ENCODE data around the gene AMY2B.
"Not testable (repeated sequence)": the region's sequence is repeated elsewhere in the genome, so short reads cannot be mapped to it uniquely, and the experiment has no call there.

The AMY2B gene

DNA sequence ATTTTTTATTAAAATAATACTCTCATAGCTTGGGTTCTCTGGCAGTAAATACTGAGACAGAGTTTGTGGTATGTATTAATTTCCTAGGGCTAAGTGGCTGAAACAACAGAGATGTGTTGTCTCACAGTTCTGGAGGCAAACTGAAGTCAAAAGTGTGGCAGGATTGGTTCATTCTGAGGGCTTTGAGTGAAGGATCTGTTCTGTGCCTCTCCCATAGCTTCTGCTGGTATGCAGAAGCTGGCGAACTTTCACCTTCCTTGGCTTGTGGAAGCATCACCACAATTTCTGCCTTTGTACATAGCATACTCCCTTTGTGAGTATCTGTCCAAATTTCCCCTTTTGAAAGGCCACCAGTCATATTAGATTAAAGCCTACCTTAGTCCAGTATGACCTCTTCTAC lies 24.9 kb upstream of the AMY2B start:
- no peak overlapping the region for H3K27ac ChIP-seq
- TF ChIP-seq, protein P1, sequence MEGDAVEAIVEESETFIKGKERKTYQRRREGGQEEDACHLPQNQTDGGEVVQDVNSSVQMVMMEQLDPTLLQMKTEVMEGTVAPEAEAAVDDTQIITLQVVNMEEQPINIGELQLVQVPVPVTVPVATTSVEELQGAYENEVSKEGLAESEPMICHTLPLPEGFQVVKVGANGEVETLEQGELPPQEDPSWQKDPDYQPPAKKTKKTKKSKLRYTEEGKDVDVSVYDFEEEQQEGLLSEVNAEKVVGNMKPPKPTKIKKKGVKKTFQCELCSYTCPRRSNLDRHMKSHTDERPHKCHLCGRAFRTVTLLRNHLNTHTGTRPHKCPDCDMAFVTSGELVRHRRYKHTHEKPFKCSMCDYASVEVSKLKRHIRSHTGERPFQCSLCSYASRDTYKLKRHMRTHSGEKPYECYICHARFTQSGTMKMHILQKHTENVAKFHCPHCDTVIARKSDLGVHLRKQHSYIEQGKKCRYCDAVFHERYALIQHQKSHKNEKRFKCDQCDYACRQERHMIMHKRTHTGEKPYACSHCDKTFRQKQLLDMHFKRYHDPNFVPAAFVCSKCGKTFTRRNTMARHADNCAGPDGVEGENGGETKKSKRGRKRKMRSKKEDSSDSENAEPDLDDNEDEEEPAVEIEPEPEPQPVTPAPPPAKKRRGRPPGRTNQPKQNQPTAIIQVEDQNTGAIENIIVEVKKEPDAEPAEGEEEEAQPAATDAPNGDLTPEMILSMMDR (conservative IDR thresholded peaks at IDR 0.05): no peak

DNA sequence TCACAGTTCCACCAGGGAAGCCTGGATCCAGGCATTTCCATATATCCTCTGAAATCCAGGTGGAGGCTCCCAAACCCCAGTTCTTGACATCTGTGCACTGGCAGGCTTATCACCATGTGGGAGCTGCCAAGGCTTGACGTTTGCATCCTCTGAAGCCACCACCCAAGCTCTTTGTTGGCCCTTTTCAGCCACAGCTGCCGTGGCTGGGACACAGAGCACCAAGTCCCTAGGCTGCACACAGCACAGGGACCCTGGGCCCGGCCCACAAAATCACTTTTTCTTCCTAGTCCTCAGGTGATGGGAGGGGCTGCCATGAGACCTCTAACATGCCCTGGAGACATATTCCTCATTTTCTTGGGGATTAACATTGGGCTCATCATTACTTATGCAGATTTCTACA lies 23.5 kb upstream of the AMY2B start:
- H3K27ac ChIP-seq: no peak overlapping the region
- TF ChIP-seq, protein P1 (conservative IDR thresholded peaks at IDR 0.05): no peak

DNA sequence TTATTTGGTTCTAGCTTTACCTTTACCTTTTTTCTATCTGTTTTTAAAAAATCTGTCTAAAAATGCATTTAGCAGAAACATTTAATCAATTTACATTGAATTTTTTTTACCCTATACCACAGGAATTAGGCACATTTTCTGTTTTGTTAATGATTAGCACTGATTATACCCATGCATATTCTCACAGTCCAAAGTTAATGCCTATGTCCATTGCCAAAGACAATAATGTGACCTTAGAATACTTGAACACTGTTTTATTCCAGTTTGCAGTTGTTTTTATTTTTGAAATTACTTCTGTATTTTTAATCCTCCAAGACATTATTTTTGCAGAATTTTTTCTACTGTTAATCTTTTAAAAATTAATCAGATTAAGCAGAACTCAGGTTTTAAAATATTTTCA lies 11.0 kb upstream of the AMY2B start:
- TF ChIP-seq, protein P1 (conservative IDR thresholded peaks at IDR 0.05): no peak
- H3K27ac ChIP-seq: no peak overlapping the region

- not testable (repeated sequence) for H3K27ac ChIP-seq
Measured at GRCh38 chr1:103561124-103561523, 10.3 kb upstream of the AMY2B start.

GRCh38 chr1:103561643-103562395 lies 9.6 kb upstream of the AMY2B start:
- TF ChIP-seq, protein P1 (conservative IDR thresholded peaks at IDR 0.05): no peak
- H3K27ac ChIP-seq: no peak overlapping the region

DNA sequence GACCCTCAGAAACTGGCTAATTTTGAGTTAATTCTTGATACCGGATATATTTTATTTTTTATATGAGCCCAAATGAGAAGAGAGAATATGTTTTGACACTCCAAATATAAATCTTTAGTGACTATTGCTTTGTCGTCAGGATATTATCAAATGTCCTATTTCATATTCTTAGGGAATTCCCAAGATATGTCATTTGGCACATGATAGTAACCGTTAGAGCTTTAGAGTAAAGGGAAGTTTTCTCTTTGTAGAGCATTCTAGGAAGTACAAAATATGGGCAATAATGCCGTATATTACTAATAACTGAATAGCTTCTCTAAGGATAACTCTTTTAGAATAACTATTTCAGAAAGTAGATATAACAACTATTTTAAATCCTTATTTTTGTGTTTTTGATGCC lies 8.3 kb upstream of the AMY2B start:
- TF ChIP-seq, protein P1 (conservative IDR thresholded peaks at IDR 0.05): no peak
- H3K27ac ChIP-seq: no peak overlapping the region

- no peak overlapping the region for H3K27ac ChIP-seq
- TF ChIP-seq, protein P1 (conservative IDR thresholded peaks at IDR 0.05): no peak
Measured at GRCh38 chr1:103569493-103569892, 1.9 kb upstream of the AMY2B start.

GRCh38 chr1:103576065-103576464 lies 4.7 kb downstream of the AMY2B start:
- H3K27ac ChIP-seq: no peak overlapping the region
- TF ChIP-seq, protein P1 (conservative IDR thresholded peaks at IDR 0.05): no peak

DNA sequence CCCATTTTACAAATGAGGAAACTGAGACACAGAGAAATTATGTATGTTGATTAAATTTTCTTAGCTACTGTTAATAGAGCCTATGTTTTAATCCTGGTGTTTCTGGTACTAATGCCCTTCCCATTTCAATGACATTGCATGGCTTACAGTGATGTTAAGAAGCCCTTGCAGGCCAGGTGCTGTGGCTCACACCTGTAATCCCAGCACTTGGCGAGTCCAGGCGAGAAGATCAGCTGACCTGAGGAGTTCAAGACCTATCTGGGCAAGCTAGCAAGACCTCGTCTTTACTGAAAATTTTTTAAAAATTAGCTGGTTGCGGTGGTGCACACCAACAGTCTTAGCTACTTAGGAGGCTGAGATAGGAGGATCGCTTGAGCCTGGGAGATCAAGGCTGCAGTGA lies 5.4 kb downstream of the AMY2B start:
- not testable (repeated sequence) for H3K27ac ChIP-seq
